ENCODE data around the gene ALG12.

DNA sequence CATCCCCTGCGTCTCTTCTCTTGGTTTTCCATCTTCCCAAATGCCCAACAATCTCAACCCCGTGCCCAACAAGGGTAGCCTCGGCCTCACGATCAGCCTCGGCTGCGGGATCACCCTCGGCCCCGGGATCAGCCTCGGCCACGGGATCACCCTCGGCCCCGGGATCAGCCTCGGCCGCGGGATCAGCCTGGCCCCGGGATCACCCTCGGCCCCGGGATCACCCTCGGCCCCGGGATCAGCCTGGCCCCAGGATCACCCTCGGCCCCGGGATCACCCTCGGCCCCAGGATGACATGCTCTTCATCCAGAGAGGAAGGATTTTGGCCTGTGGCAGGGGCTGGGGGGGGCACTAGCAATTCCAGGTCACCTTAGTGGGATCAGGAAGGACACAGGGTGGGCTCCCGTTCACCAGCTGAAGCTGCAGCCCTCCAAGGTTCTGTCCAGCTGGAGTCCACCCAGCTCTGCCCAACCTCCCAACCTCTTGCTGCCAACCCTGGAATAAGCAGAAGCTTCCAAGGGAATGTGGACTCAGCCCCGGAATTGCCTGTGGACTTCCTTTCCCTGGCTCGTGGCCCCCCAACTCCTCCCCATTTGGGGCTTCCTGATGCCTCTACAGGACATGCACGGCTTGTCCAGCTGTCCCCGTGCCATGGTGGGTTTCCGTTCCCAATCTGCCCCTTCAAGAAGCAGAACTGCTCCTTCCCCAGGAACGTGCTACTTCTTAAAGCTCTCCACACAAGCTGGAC, 6.2 kb downstream of the ALG12 start:
- TF ChIP-seq, protein P1, sequence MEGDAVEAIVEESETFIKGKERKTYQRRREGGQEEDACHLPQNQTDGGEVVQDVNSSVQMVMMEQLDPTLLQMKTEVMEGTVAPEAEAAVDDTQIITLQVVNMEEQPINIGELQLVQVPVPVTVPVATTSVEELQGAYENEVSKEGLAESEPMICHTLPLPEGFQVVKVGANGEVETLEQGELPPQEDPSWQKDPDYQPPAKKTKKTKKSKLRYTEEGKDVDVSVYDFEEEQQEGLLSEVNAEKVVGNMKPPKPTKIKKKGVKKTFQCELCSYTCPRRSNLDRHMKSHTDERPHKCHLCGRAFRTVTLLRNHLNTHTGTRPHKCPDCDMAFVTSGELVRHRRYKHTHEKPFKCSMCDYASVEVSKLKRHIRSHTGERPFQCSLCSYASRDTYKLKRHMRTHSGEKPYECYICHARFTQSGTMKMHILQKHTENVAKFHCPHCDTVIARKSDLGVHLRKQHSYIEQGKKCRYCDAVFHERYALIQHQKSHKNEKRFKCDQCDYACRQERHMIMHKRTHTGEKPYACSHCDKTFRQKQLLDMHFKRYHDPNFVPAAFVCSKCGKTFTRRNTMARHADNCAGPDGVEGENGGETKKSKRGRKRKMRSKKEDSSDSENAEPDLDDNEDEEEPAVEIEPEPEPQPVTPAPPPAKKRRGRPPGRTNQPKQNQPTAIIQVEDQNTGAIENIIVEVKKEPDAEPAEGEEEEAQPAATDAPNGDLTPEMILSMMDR (conservative IDR thresholded peaks at IDR 0.05; ENCODE audit: low read length): no peak
- no peak for TF ChIP-seq EZH2phosphoT487 (IDR thresholded peaks at IDR 0.05; ENCODE audit: borderline replicate concordance, low read depth, low read length)

All from OCI-LY7 (cell line).